K562 (cell line): ENCODE data around the gene KIF20B. TPM values are rescaled to one million over a fixed set of nuclear protein-coding genes. Genes with fewer than 3 reads are reported as not detected.

Source experiments
- ATAC-seq: fragments of 200-7000 bp; cut with Tn5 transposase; 3 replicates; pipeline ENCODE4 v1.9.1; 2020; ENCODE audit warnings: moderate library complexity
- BruUV-seq: library from RNA; stranded (reverse); fragments of 400-500 nt; replicated peaks from 2 replicates; lab custom pipeline; 2021; lab: Mats Ljungman, UMichigan
- CTCF ChIA-PET: fragments of 300-600 bp; formaldehyde crosslinking; extraction: SDS; loops from one replicate; lab custom pipeline; 2021; ENCODE audit warnings: low intra/inter-chr PET ratio; lab: Yijun Ruan, JAX
- POLR2A ChIA-PET: fragments of 300-600, 350-650 bp; sonication (Branson Sonifier 250); formaldehyde crosslinking; extraction: SDS; loops from one replicate; lab custom pipeline; 2021; ENCODE audit warnings: antibody characterized with exemption, inconsistent platforms; lab: Yijun Ruan, JAX
- DNase-seq, 4 experiments: peaks; one replicate each; pipeline versions ENCODE4 v3.0.0 to v3.0.0-alpha.2; 2011 to 2018; ENCODE audit warnings: low spot score in 3 of 4, mixed read lengths in 3 of 4; ENCODE audit errors: extremely low read depth in 1 of 4
- FAIRE-seq: peaks from 2 replicates; lab custom pipeline; 2011; peaks lifted over from hg19 to GRCh38; lab: Jason Lieb, UNC
- H2AFZ ChIP-seq: 2 replicates; pipeline ENCODE4 v1.6.0; 2011; ENCODE audit warnings: low read depth, low read length, control low read depth, inconsistent platforms
- H3K27ac ChIP-seq: fragments of 200-600 bp; 3 replicates; pipeline ENCODE4 v1.8.0; 2011; ENCODE audit warnings: low read depth, mild to moderate bottlenecking, control low read depth, inconsistent platforms, low read length, moderate library complexity, mixed read lengths; ENCODE audit errors: extremely low read depth
- H3K27me3 ChIP-seq, 2 experiments: fragments of 300-600 bp in 1 of 2; 2 replicates in 1 of 2; 3 replicates in 1 of 2; pipeline versions ENCODE4 v1.6.0 to v1.8.0; 2011; ENCODE audit warnings: inconsistent platforms in 2 of 2, low read length in 2 of 2, mild to moderate bottlenecking in 1 of 2, mixed read lengths in 1 of 2, moderate library complexity in 1 of 2; ENCODE audit not compliant: control insufficient read depth in 2 of 2, insufficient read depth in 2 of 2
- H3K36me3 ChIP-seq: fragments of 300-600 bp; 3 replicates; pipeline ENCODE4 v1.8.0; 2011; ENCODE audit warnings: mild to moderate bottlenecking, low read length, inconsistent platforms; ENCODE audit not compliant: control insufficient read depth, insufficient read depth
- H3K4me1 ChIP-seq, 2 experiments: fragments of 200-600 bp in 1 of 2; replicated peaks in 1 of 2; 2 replicates in 1 of 2; 3 replicates in 1 of 2; pipeline versions ENCODE4 v1.5.1 to v1.8.0; 2011; ENCODE audit warnings: inconsistent platforms in 2 of 2, low read length in 2 of 2, mild to moderate bottlenecking in 1 of 2, mixed read lengths in 1 of 2, moderate library complexity in 1 of 2; ENCODE audit not compliant: control insufficient read depth in 2 of 2, insufficient read depth in 2 of 2
- H3K4me2 ChIP-seq: 2 replicates; pipeline ENCODE4 v1.6.1; 2011; ENCODE audit warnings: low read length, control low read depth, inconsistent platforms, mixed read lengths; ENCODE audit not compliant: insufficient read depth
- H3K4me3 ChIP-seq: fragments of 200-600 bp; sonication (generic), shearing (Covaris generic); 2 replicates; pipeline ENCODE4 v1.5.1; 2016; ENCODE audit warnings: control low read depth, inconsistent platforms
- H3K79me2 ChIP-seq: fragments of 200-600 bp; 3 replicates; pipeline ENCODE4 v1.8.0; 2011; ENCODE audit warnings: low read length, inconsistent platforms; ENCODE audit not compliant: control insufficient read depth, insufficient read depth
- H3K9ac ChIP-seq, 2 experiments: 2 replicates each; pipeline versions ENCODE4 v1.6.0 to v1.6.1; 2011; ENCODE audit warnings: low read depth in 2 of 2, low read length in 2 of 2, control low read depth in 1 of 2, inconsistent platforms in 1 of 2, mild to moderate bottlenecking in 1 of 2, mixed read lengths in 1 of 2; ENCODE audit not compliant: insufficient read depth in 1 of 2
- H3K9me1 ChIP-seq: one replicate; pipeline ENCODE4 v1.6.0; 2011; ENCODE audit warnings: inconsistent platforms, mild to moderate bottlenecking, low read length, moderate library complexity; ENCODE audit not compliant: control insufficient read depth, insufficient read depth
- H3K9me3 ChIP-seq: replicated peaks from 2 replicates; pipeline ENCODE4 v1.5.1; 2011; ENCODE audit warnings: low read depth, low read length, inconsistent platforms; ENCODE audit not compliant: control insufficient read depth, insufficient read depth
- H4K20me1 ChIP-seq: replicated peaks from 2 replicates; pipeline ENCODE4 v1.6.1; 2011; ENCODE audit warnings: low read length, inconsistent platforms, mixed read lengths; ENCODE audit not compliant: control insufficient read depth, insufficient read depth
- CBX8 ChIP-seq: fragments of 200-600 bp; sonication (generic); IDR thresholded peaks from 2 replicates; pipeline ENCODE4 v1.6.1; 2012; ENCODE audit warnings: borderline replicate concordance, mixed run types, low read depth, mild to moderate bottlenecking, moderate library complexity, mixed read lengths, low read length, control low read depth, inconsistent platforms; ENCODE audit not compliant: poor library complexity, severe bottlenecking; ENCODE audit errors: extremely low read depth
- HIVEP1 ChIP-seq: fragments of 250-450 bp; sonication (Bioruptor Pico); IDR thresholded peaks from 2 replicates; pipeline ENCODE4 v1.4.0; 2020; ENCODE audit warnings: mild to moderate bottlenecking
- MTA2 ChIP-seq: fragments of 450-650 bp; IDR thresholded peaks from 2 replicates; pipeline ENCODE4 v1.6.1; 2016; ENCODE audit warnings: low read depth
- PRDM10 ChIP-seq: fragments of 450-650 bp; IDR thresholded peaks from 2 replicates; pipeline ENCODE4 v1.6.1; 2018; ENCODE audit not compliant: partially characterized antibody
- ZNF655 ChIP-seq: fragments of 250-450 bp; sonication (Bioruptor Pico); IDR thresholded peaks from 2 replicates; pipeline ENCODE4 v1.5.0; 2021
- ZNF695 ChIP-seq: fragments of 450-650 bp; formaldehyde crosslinking; IDR thresholded peaks from 2 replicates; pipeline ENCODE4 v1.4.0; 2020; ENCODE audit warnings: mild to moderate bottlenecking, moderate library complexity
- WGBS: fragments of 100-300 bp; shearing (Covaris generic); methylation state at CpG from one replicate; pipeline ENCODE4 v1.1.6; 2016; ENCODE audit warnings: low coverage, mixed read lengths; ENCODE audit not compliant: insufficient coverage; ENCODE audit errors: missing lambda C conversion rate; 5-methylcytosine and 5-hydroxymethylcytosine counted together
- in situ Hi-C: fragments of 300-500 bp; cut with MboI; formaldehyde crosslinking; loops from 4 replicates; pipeline ENCODE4 v1.15.0; 2018; ENCODE audit warnings: inconsistent platforms, mixed read lengths
- intact Hi-C: fragments of 100-400 bp; cut with micrococcal nuclease; formaldehyde crosslinking; loops from 2 replicates; pipeline ENCODE4 v1.14.2; 2022
- polyA plus RNA-seq, 8 experiments: library from polyadenylated mRNA; depleted of rRNA in 4 of 8; stranded (reverse) in 5 of 8; unstranded in 3 of 8; fragments of >200 nt; fragmentation: Nextera tagmentation in 2 of 8; fragmentation: Illumina TruSeq in 1 of 8; extraction: Ambion mirVana in 2 of 8; extraction: Trizol in 1 of 8; gene quantifications; 2 replicates each; pipeline versions ENCODE4 v1.2.1 to v1.2.3, GENCODE V29; 2011 to 2014; ENCODE audit warnings: inconsistent platforms in 1 of 8, missing spikeins in 1 of 8
- total RNA-seq, 7 experiments: library from RNA; depleted of rRNA in 6 of 7; stranded (reverse); fragments of >200 nt in 6 of 7; fragmentation: Illumina TruSeq in 2 of 7; extraction: Trizol in 2 of 7; gene quantifications; 2 replicates each; pipeline versions ENCODE4 v1.2.1 to v1.2.3, GENCODE V29; 2011 to 2021; ENCODE audit warnings: low replicate concordance in 1 of 7

The KIF20B gene
- total and polyA plus RNA-seq, 9 of the 15 experiments (the other 6 are each of a cell fraction or from before 2014, with no cell fraction given) = 18.6 to 56.5 (median 32.9) TPM

- TF ChIP-seq HIVEP1 (no peak), CBX8 (no peak), ZNF695 (CRISPR knock-in tag) (no peak)
Measured at GRCh38 chr10:89683883-89684282, 17.5 kb upstream of the KIF20B start (continued).

DNA sequence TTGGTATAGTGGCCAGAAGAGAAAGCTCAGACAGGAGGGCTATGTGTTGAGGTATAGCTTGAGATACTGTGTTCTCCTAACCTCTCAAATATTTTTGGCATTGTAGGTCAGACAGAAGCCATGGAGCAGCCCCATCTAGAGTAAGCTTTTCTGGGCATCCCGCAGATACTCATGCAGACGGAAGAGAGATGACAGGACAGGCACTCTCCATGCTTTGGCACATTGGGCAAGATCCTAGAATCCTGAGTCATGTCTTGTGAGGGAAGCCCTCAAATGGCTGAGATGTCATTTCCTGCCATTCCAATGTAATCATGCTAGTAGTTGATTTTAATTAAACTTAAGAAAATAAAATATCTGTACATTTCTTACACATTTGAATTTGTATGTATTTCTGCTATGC lies 16.8 kb upstream of the KIF20B start:
- H3K4me2 ChIP-seq = no peak overlapping the region
- no TSS peak for BruUV-seq
- H3K9ac ChIP-seq = no peak overlapping the region
- WGBS = 43% methylated on average over 2 of the region's 2 CpGs
- DNase-seq (no peak), FAIRE-seq (no peak)
- no peaks in the 10 kb centered on the region for H3K4me1 ChIP-seq
- no peak overlapping the region for H2AFZ ChIP-seq
- no peaks in the 10 kb centered on the region for H3K27me3 ChIP-seq
- no peaks in the 10 kb centered on the region for H3K79me2 ChIP-seq
- no peaks in the 10 kb centered on the region for H3K9me3 ChIP-seq
- no peaks in the 10 kb centered on the region for H3K36me3 ChIP-seq
- in situ Hi-C loops = no loop called here
- no peak for TF ChIP-seq MTA2
- TF ChIP-seq, all 486 proteins: peak for 0
- no peak; the same call in 2 of the 3 replicates for ATAC-seq
- H4K20me1 ChIP-seq = no peaks in the 10 kb centered on the region
- H3K27ac ChIP-seq = no peak overlapping the region
- CTCF ChIA-PET = no interaction called here
- H3K9me1 ChIP-seq = no peaks in the 10 kb centered on the region
- POLR2A ChIA-PET = no interaction called here
- intact Hi-C loops = no loop called here
- H3K4me3 ChIP-seq = no peak overlapping the region

- TF ChIP-seq PRDM10 = peak; percentile 87
- no peak for TF ChIP-seq ZNF655 (CRISPR knock-in tag)
- no peak overlapping the region for H3K4me3 ChIP-seq
- H3K79me2 ChIP-seq = no peaks in the 10 kb centered on the region
- in situ Hi-C loops (no loop called here), intact Hi-C loops (no loop called here)
- FAIRE-seq (no peak), ATAC-seq (no peak), DNase-seq (no peak)
- BruUV-seq = no TSS peak
- no peaks in the 10 kb centered on the region for H3K4me1 ChIP-seq
- WGBS = 19% methylated on average over 3 of the region's 4 CpGs
- H3K4me2 ChIP-seq = no peak overlapping the region
- no peaks in the 10 kb centered on the region for H4K20me1 ChIP-seq
- H2AFZ ChIP-seq = no peak overlapping the region
- no peaks in the 10 kb centered on the region for H3K36me3 ChIP-seq
- ChIA-PET POLR2A (interaction anchor here (1.0 kb wide), 1 partner anchor 15 kb away, joined by 7 read pairs; the partner anchor contains the start of gene KIF20B), CTCF (no interaction called here)
- no peak overlapping the region for H3K27ac ChIP-seq
- no peaks in the 10 kb centered on the region for H3K9me3 ChIP-seq
- H3K9ac ChIP-seq = no peak overlapping the region
- no peaks in the 10 kb centered on the region for H3K27me3 ChIP-seq
- no peaks in the 10 kb centered on the region for H3K9me1 ChIP-seq
Measured at GRCh38 chr10:89685936-89686335, 15.5 kb upstream of the KIF20B start.
